ENCODE results near the gene BCKDHB. TPM values are rescaled to one million over a fixed set of nuclear protein-coding genes. Genes with fewer than 3 reads are reported as not detected.
A peak's percentile ranks its signal among the peaks of the same experiment; 100 is the strongest.

The BCKDHB gene
- total RNA-seq, 1 experiment from 2014 or later, result 24.3 TPM

- Mint-ChIP-seq H3K27ac (peak overlapping the region; percentile 75; the same call in 1 of the 2 replicates), H3K4me3 (no peak overlapping the region), H3K36me3 (0 out of 2 replicates have a peak, but pooled peaks cover 2% of the 10 kb centered on the region), H3K27me3 (ENCODE audit: low read depth) (no peaks in the 10 kb centered on the region), H3K4me1 (no peaks in the 10 kb centered on the region), H3K9me3 (no peaks in the 10 kb centered on the region)
- ATAC-seq (no peak), DNase-seq (ENCODE audit: low spot score) (no peak)
- no peak for TF ChIP-seq ATF1 (CRISPR knock-in tag; IDR thresholded peaks at IDR 0.05)
- TF ChIP-seq ATF3 (CRISPR knock-in tag; conservative IDR thresholded peaks at IDR 0.05), result no peak
- ChIA-PET CTCF (no interaction called here), POLR2A (no interaction called here)
Measured at GRCh38 chr6:80165143-80165542, 58.7 kb downstream of the BCKDHB start.

- H3K36me3 Mint-ChIP-seq, result 0 out of 2 replicates have a peak, but pooled peaks cover 2% of the 10 kb centered on the region
- no peak overlapping the region for H3K27ac Mint-ChIP-seq
- ChIA-PET CTCF (no interaction called here), POLR2A (no interaction called here)
- no peaks in the 10 kb centered on the region for H3K4me1 Mint-ChIP-seq
- DNase-seq (ENCODE audit: low spot score) (no peak), ATAC-seq (no peak)
- no peaks in the 10 kb centered on the region for H3K9me3 Mint-ChIP-seq
- H3K4me3 Mint-ChIP-seq, result no peak overlapping the region
- TF ChIP-seq SOX15 (CRISPR knock-in tag; IDR thresholded peaks at IDR 0.05) (no peak), MYBL2 (CRISPR knock-in tag; IDR thresholded peaks at IDR 0.05) (no peak), GRHL2 (CRISPR knock-in tag; IDR thresholded peaks at IDR 0.05; ENCODE audit: insufficient replicate concordance, severe bottlenecking) (no peak), E2F5 (CRISPR knock-in tag; IDR thresholded peaks at IDR 0.05) (no peak), SMAD4 (CRISPR knock-in tag; IDR thresholded peaks at IDR 0.05) (no peak), ATF2 (CRISPR knock-in tag; IDR thresholded peaks at IDR 0.05; ENCODE audit: borderline replicate concordance, low read depth) (no peak), SP1 (CRISPR knock-in tag; conservative IDR thresholded peaks at IDR 0.05) (no peak), ETV6 (CRISPR knock-in tag; IDR thresholded peaks at IDR 0.05) (no peak), NFATC4 (CRISPR knock-in tag; IDR thresholded peaks at IDR 0.05) (no peak), HMGXB4 (CRISPR knock-in tag; IDR thresholded peaks at IDR 0.05) (no peak)
- H3K27me3 Mint-ChIP-seq (ENCODE audit: low read depth), result no peaks in the 10 kb centered on the region
Measured at GRCh38 chr6:80165819-80166218, 59.3 kb downstream of the BCKDHB start.

- TF ChIP-seq E2F1 (CRISPR knock-in tag; IDR thresholded peaks at IDR 0.05) (no peak), ESRRA (CRISPR knock-in tag; IDR thresholded peaks at IDR 0.05; ENCODE audit: borderline replicate concordance) (no peak), ATF6 (CRISPR knock-in tag; IDR thresholded peaks at IDR 0.05) (no peak), ZBTB43 (CRISPR knock-in tag; IDR thresholded peaks at IDR 0.05) (no peak), IRF1 (CRISPR knock-in tag; IDR thresholded peaks at IDR 0.05) (no peak), ZBTB21 (CRISPR knock-in tag; IDR thresholded peaks at IDR 0.05; ENCODE audit: borderline replicate concordance) (no peak), TEAD4 (CRISPR knock-in tag; IDR thresholded peaks at IDR 0.05) (no peak), CTCF (IDR thresholded peaks at IDR 0.05) (no peak), HMGA2 (CRISPR knock-in tag; IDR thresholded peaks at IDR 0.05) (no peak), ZNF263 (CRISPR knock-in tag; IDR thresholded peaks at IDR 0.05; ENCODE audit: low read depth) (no peak)
- Mint-ChIP-seq H3K9me3 (no peaks in the 10 kb centered on the region), H3K36me3 (peaks cover 4% of the 10 kb centered on the region; the same call in 1 of the 2 replicates), H3K4me3 (no peak overlapping the region), H3K27me3 (ENCODE audit: low read depth) (no peaks in the 10 kb centered on the region), H3K27ac (no peak overlapping the region), H3K4me1 (no peaks in the 10 kb centered on the region)
- ChIA-PET POLR2A (no interaction called here), CTCF (no interaction called here)
- ATAC-seq, result no peak
- no peak for DNase-seq (ENCODE audit: low spot score)
Measured at GRCh38 chr6:80170433-80170832, 64.0 kb downstream of the BCKDHB start.

All from WTC11 (cell line).